IMR-90 (cell line): ENCODE data around the gene CDC73. TPM values are rescaled to one million over a fixed set of nuclear protein-coding genes. Genes with fewer than 3 reads are reported as not detected.
A peak's percentile ranks its signal among the peaks of the same experiment; 100 is the strongest.

ENCODE experiments used
- ATAC-seq: fragments of 200-7000 bp; cut with Tn5 transposase; 2 replicates; pipeline ENCODE4 v1.9.1; 2020; ENCODE audit warnings: low read depth, mild to moderate bottlenecking, moderate library complexity
- BruUV-seq: library from RNA; stranded (reverse); fragments of 400-500 nt; replicated peaks from 2 replicates; lab custom pipeline; 2021; lab: Mats Ljungman, UMichigan
- CTCF ChIA-PET: fragments of 300-600 bp; formaldehyde crosslinking; extraction: SDS; loops from one replicate; lab custom pipeline; 2021; ENCODE audit warnings: antibody characterized with exemption; lab: Yijun Ruan, JAX
- POLR2A ChIA-PET: fragments of 300-600 bp; sonication (Branson Sonifier 250); formaldehyde crosslinking; loops from one replicate; lab custom pipeline; 2022; ENCODE audit warnings: antibody characterized with exemption; ENCODE audit not compliant: unreplicated experiment; lab: Charles Lee
- DNase-seq: peaks from one replicate; pipeline ENCODE4 v3.0.0; 2013
- H2AFZ ChIP-seq: replicated peaks from 2 replicates; pipeline ENCODE3; 2013; ENCODE audit warnings: low read length, mild to moderate bottlenecking; ENCODE audit not compliant: poor library complexity
- H2AK5ac ChIP-seq: 2 replicates; pipeline ENCODE4 v1.6.1; 2013; ENCODE audit warnings: low read depth, low read length, inconsistent platforms
- H2AK9ac ChIP-seq: replicated peaks from 2 replicates; pipeline ENCODE3; 2013; ENCODE audit warnings: mild to moderate bottlenecking, low read depth, low read length, moderate library complexity; ENCODE audit not compliant: poor library complexity
- H2BK120ac ChIP-seq: 2 replicates; pipeline ENCODE4 v1.6.1; 2013; ENCODE audit warnings: low read depth, low read length, inconsistent platforms
- H2BK15ac ChIP-seq: 3 replicates; pipeline ENCODE4 v1.6.1; 2013; ENCODE audit warnings: low read depth, low read length, inconsistent platforms
- H2BK20ac ChIP-seq: 2 replicates; pipeline ENCODE4 v1.6.1; 2013; ENCODE audit warnings: low read depth, mild to moderate bottlenecking, inconsistent platforms, low read length, moderate library complexity
- H2BK5ac ChIP-seq: 2 replicates; pipeline ENCODE4 v1.6.1; 2013; ENCODE audit warnings: mild to moderate bottlenecking, low read depth, low read length, inconsistent platforms; ENCODE audit not compliant: poor library complexity, severe bottlenecking
- H3K14ac ChIP-seq: replicated peaks from 2 replicates; pipeline ENCODE4 v1.6.1; 2013; ENCODE audit warnings: low read depth, low read length, inconsistent platforms
- H3K18ac ChIP-seq: 2 replicates; pipeline ENCODE4 v1.6.1; 2013; ENCODE audit warnings: low read depth, low read length, control low read depth
- H3K23ac ChIP-seq: 2 replicates; pipeline ENCODE4 v1.6.1; 2013; ENCODE audit warnings: low read depth, low read length, inconsistent platforms
- H3K27ac ChIP-seq: 2 replicates; pipeline ENCODE4 v1.5.1; 2013; ENCODE audit warnings: mild to moderate bottlenecking, control low read depth, low read length; ENCODE audit not compliant: insufficient read depth
- H3K27me3 ChIP-seq: 2 replicates; pipeline ENCODE4 v1.6.1; 2013; ENCODE audit warnings: low read length; ENCODE audit not compliant: control insufficient read depth, insufficient read depth
- H3K36me3 ChIP-seq: 2 replicates; pipeline ENCODE4 v1.6.1; 2013; ENCODE audit warnings: low read length, mixed read lengths; ENCODE audit not compliant: control insufficient read depth, insufficient read depth
- H3K4ac ChIP-seq: 2 replicates; pipeline ENCODE4 v1.6.1; 2013; ENCODE audit warnings: low read depth, low read length, inconsistent platforms
- H3K4me1 ChIP-seq: 2 replicates; pipeline ENCODE4 v1.6.1; 2013; ENCODE audit warnings: low read length, mixed read lengths; ENCODE audit not compliant: control insufficient read depth, insufficient read depth
- H3K4me2 ChIP-seq: 2 replicates; pipeline ENCODE4 v1.6.1; 2013; ENCODE audit warnings: low read depth, mild to moderate bottlenecking, control low read depth, low read length, moderate library complexity
- H3K4me3 ChIP-seq: 2 replicates; pipeline ENCODE4 v1.5.1; 2013; ENCODE audit warnings: low read depth, mild to moderate bottlenecking, control low read depth, low read length, moderate library complexity; ENCODE audit not compliant: insufficient read depth
- H3K56ac ChIP-seq: 2 replicates; pipeline ENCODE4 v1.6.1; 2013; ENCODE audit warnings: low read length, inconsistent platforms; ENCODE audit not compliant: insufficient read depth; ENCODE audit errors: extremely low read depth
- H3K79me1 ChIP-seq, 2 experiments: 2 replicates each; pipeline ENCODE4 v1.6.1; 2013; ENCODE audit warnings: low read length in 2 of 2, inconsistent platforms in 1 of 2, low read depth in 1 of 2
- H3K9ac ChIP-seq: 2 replicates; pipeline ENCODE4 v1.6.1; 2013; ENCODE audit warnings: low read depth, low read length, control low read depth
- H3K9me1 ChIP-seq: 2 replicates; pipeline ENCODE4 v1.6.1; 2013; ENCODE audit warnings: low read length, inconsistent platforms; ENCODE audit not compliant: insufficient read depth
- H3K9me3 ChIP-seq: 2 replicates; pipeline ENCODE4 v1.6.1; 2013; ENCODE audit warnings: low read length; ENCODE audit not compliant: control insufficient read depth, insufficient read depth
- H4K20me1 ChIP-seq: 2 replicates; pipeline ENCODE4 v1.6.1; 2013; ENCODE audit warnings: low read length, inconsistent platforms; ENCODE audit not compliant: insufficient read depth
- H4K5ac ChIP-seq: 2 replicates; pipeline ENCODE4 v1.6.1; 2013; ENCODE audit warnings: mild to moderate bottlenecking, low read depth, low read length, control low read depth
- H4K8ac ChIP-seq, 2 experiments: 2 replicates each; pipeline ENCODE4 v1.6.1; 2013; ENCODE audit warnings: low read depth in 2 of 2, low read length in 2 of 2, control low read depth in 1 of 2, inconsistent platforms in 1 of 2
- H4K91ac ChIP-seq: 2 replicates; pipeline ENCODE4 v1.6.1; 2013; ENCODE audit warnings: low read depth, low read length, inconsistent platforms; ENCODE audit not compliant: insufficient read depth
- CEBPB ChIP-seq: IDR thresholded peaks from 2 replicates; pipeline ENCODE4 v1.6.1; 2012; ENCODE audit warnings: low read depth, low read length, improper control_type of control experiment
- CHD1 ChIP-seq: IDR thresholded peaks from 2 replicates; pipeline ENCODE4 v1.6.1; 2012; ENCODE audit warnings: low read depth, low read length, improper control_type of control experiment
- RCOR1 ChIP-seq: IDR thresholded peaks from 2 replicates; pipeline ENCODE4 v1.6.1; 2012; ENCODE audit warnings: mild to moderate bottlenecking, low read length, improper control_type of control experiment; ENCODE audit not compliant: insufficient replicate concordance
- dilution Hi-C: fragments of 300-500 bp; cut with HindIII; formaldehyde crosslinking; loops from one replicate; pipeline ENCODE4 v1.14.3; 2018; ENCODE audit warnings: low sequenced_read_pairs; ENCODE audit not compliant: unreplicated experiment
- in situ Hi-C: fragments of 300-500 bp; cut with MboI; formaldehyde crosslinking; loops from 3 replicates; pipeline ENCODE4 v1.14.3; 2019; ENCODE audit warnings: low sequenced_read_pairs, inconsistent platforms, mixed read lengths
- intact Hi-C: fragments of 100-400 bp; cut with micrococcal nuclease; formaldehyde crosslinking; loops from 2 replicates; pipeline ENCODE4 v1.10.0; 2022
- polyA plus RNA-seq, 3 experiments: library from polyadenylated mRNA; depleted of rRNA; stranded (reverse); fragments of >200 nt; gene quantifications; 2 replicates each; pipeline ENCODE4 v1.2.3, GENCODE V29; 2012; ENCODE audit warnings: low replicate concordance in 1 of 3
- total RNA-seq: library from RNA; depleted of rRNA; stranded (reverse); fragments of >200 nt; gene quantifications from 2 replicates; pipeline ENCODE4 v1.2.3, GENCODE V29; 2012

The CDC73 gene
- total and polyA plus RNA-seq, 2 of the 4 experiments (the other 2 are of a cell fraction) = 22.1 to 29.6 TPM

DNA sequence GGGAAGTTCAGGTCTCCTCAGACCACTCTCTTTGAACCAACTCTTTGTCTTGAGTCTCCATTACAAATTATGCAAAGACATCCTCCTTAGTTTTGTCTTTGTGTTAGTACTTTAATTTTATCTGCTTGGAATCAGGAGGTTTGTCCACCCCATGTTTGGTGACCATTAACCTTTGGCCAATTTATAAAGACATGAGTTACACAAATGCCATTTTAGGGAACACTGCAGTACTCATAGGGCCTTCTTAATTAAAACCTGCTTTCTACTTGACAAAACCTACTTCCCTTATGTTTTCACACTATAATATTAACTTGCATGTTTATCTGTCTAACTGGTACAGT, 7.9 kb upstream of the CDC73 start:
- intact Hi-C loops (no loop called here), in situ Hi-C loops (loop anchor here (10.0 kb wide), 1 partner anchor 639 kb away; no protein-coding TSS in a partner anchor), dilution Hi-C loops (no loop called here)
- Histone ChIP-seq H3K14ac (no peak overlapping the region), H3K9me1 (peaks cover 12% of the 10 kb centered on the region), H4K20me1 (no peaks in the 10 kb centered on the region), H3K79me1 (peaks cover 0 to 3% of the 10 kb centered on the region in 2 experiments; a peak in 1 of 4 replicates), H3K4me2 (no peak overlapping the region), H4K5ac (peak overlapping the region; percentile 15; the same call in 1 of the 2 replicates), H2AK5ac (no peak overlapping the region), H3K27ac (no peak overlapping the region), H3K9ac (no peak overlapping the region), H3K23ac (0 out of 2 replicates have a peak overlapping the region, but pooled peaks have one; percentile 38), H4K8ac (no peak overlapping the region), H2BK120ac (0 out of 2 replicates have a peak overlapping the region, but pooled peaks have one; percentile 42), H2BK20ac (no peak overlapping the region), H2AK9ac (no peak overlapping the region), H4K91ac (no peak overlapping the region), H3K56ac (0 out of 2 replicates have a peak overlapping the region, but pooled peaks have one; percentile 5), H3K4me3 (no peak overlapping the region), H3K4ac (peak overlapping the region; percentile 37; the same call in 1 of the 2 replicates), H3K27me3 (no peaks in the 10 kb centered on the region), H2BK5ac (peak overlapping the region; percentile 44), H2BK15ac (peak overlapping the region; percentile 76; the same call in 1 of the 3 replicates), H2AFZ (no peak overlapping the region), H3K18ac (peak overlapping the region; percentile 33; the same call in 1 of the 2 replicates), H3K9me3 (no peaks in the 10 kb centered on the region), H3K36me3 (no peaks in the 10 kb centered on the region), H3K4me1 (peaks cover 11% of the 10 kb centered on the region)
- BruUV-seq = no TSS peak
- CTCF ChIA-PET = no interaction called here
- no peak for DNase-seq
- TF ChIP-seq CHD1 (no peak), CEBPB (no peak), RCOR1 (no peak)
- no peak for ATAC-seq
- POLR2A ChIA-PET = no interaction called here
